ENCODE data around the gene BMS1.
"Not testable (repeated sequence)": the region's sequence is repeated elsewhere in the genome, so short reads cannot be mapped to it uniquely, and the experiment has no call there.

The BMS1 gene

DNA sequence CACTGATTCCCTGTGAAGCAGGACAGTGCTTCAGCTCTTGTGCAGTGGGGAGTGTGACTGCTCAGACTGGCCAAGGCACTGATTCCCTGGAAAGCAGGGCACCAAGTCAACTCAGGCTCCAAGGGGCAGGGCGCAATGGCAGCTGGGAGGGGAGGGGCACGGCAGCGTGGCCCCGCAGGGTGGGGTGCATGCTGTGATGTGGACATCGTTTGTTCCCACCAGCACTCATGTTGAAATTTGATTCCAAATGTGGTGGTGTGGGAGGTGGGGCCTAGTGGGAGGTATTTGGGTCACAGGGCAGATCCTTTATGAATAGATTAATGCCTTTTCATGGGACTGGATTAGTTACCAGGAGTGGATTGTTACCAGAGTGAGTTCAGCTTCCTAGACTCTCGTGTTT, 44.2 kb downstream of the BMS1 start:
- H3K36me3 Mint-ChIP-seq (ENCODE audit: low read depth) = peaks cover 82% of the 10 kb centered on the region
- H3K9me3 Mint-ChIP-seq; H3K27me3 Mint-ChIP-seq; H3K27ac Mint-ChIP-seq; H3K4me1 Mint-ChIP-seq (ENCODE audit: low read depth); H3K4me3 Mint-ChIP-seq: not testable (repeated sequence)

GRCh38 chr10:42827201-42827600, 44.6 kb downstream of the BMS1 start:
- no peaks in the 10 kb centered on the region for H3K4me1 Mint-ChIP-seq (ENCODE audit: low read depth)
- H3K4me3 Mint-ChIP-seq = no peak overlapping the region
- no peaks in the 10 kb centered on the region for H3K27me3 Mint-ChIP-seq
- H3K27ac Mint-ChIP-seq = no peak overlapping the region
- H3K36me3 Mint-ChIP-seq (ENCODE audit: low read depth) = peaks cover 85% of the 10 kb centered on the region
- H3K9me3 Mint-ChIP-seq = no peaks in the 10 kb centered on the region

- not testable (repeated sequence) for H3K4me3 Mint-ChIP-seq; H3K27me3 Mint-ChIP-seq; H3K4me1 Mint-ChIP-seq (ENCODE audit: low read depth); H3K9me3 Mint-ChIP-seq; H3K27ac Mint-ChIP-seq
- H3K36me3 Mint-ChIP-seq (ENCODE audit: low read depth) = peaks cover 74% of the 10 kb centered on the region
These were observed 45.8 kb downstream of the BMS1 start for GRCh38 chr10:42828391-42828790.

DNA sequence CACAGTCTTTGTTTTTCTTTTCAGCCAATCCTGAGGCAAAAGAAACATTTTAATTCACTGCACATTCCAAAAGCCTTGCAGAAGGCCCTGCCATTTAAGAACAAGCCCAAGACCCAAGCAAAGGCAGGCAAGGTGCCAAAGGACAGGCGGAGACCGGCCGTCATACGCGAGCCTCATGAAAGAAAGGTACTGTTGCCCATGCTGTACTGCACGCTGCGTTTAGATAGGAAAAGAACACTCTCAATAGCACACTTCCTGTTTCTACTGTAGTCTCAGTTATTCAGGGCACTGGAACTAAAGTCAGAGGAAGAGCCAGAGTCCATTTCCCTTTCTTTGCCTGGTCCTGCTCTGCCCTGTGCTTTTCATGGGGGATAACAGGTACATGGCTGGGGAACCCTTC, 47.6 kb downstream of the BMS1 start:
- Mint-ChIP-seq H3K4me3 (no peak overlapping the region), H3K36me3 (ENCODE audit: low read depth) (peaks cover 55% of the 10 kb centered on the region), H3K9me3 (no peaks in the 10 kb centered on the region), H3K27me3 (no peaks in the 10 kb centered on the region), H3K27ac (no peak overlapping the region), H3K4me1 (ENCODE audit: low read depth) (no peaks in the 10 kb centered on the region)

DNA sequence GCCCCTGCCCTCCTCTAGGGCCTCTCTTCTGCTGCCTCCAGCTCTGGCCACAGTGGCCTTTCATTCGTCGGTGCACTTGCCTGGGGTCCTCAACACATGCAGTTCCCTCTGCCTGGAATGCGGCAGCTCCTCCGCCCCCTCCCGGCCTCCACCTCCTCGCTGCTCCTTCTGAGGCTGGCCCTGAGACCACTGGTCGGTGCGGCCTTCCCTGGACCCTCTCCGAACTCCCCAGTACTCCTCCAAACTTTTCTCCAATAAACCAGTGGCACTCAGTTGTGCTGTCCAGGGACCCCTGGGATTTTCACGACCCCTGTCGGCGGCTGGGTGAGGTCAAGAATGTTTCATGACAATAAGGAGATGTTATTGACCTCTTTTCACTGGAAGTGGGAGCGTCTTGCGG, 53.5 kb downstream of the BMS1 start:
- peaks cover 11% of the 10 kb centered on the region for H3K36me3 Mint-ChIP-seq (ENCODE audit: low read depth)
- no peaks in the 10 kb centered on the region for H3K9me3 Mint-ChIP-seq
- H3K4me3 Mint-ChIP-seq = no peak overlapping the region
- no peak overlapping the region for H3K27ac Mint-ChIP-seq
- no peaks in the 10 kb centered on the region for H3K4me1 Mint-ChIP-seq (ENCODE audit: low read depth)
- H3K27me3 Mint-ChIP-seq = peaks cover 31% of the 10 kb centered on the region

- Mint-ChIP-seq H3K27ac (no peak overlapping the region), H3K27me3 (peaks cover 31% of the 10 kb centered on the region), H3K4me3 (no peak overlapping the region), H3K4me1 (ENCODE audit: low read depth) (no peaks in the 10 kb centered on the region), H3K36me3 (ENCODE audit: low read depth) (peaks cover 2% of the 10 kb centered on the region), H3K9me3 (no peaks in the 10 kb centered on the region)
These were observed 54.3 kb downstream of the BMS1 start for GRCh38 chr10:42836771-42837468.

DNA sequence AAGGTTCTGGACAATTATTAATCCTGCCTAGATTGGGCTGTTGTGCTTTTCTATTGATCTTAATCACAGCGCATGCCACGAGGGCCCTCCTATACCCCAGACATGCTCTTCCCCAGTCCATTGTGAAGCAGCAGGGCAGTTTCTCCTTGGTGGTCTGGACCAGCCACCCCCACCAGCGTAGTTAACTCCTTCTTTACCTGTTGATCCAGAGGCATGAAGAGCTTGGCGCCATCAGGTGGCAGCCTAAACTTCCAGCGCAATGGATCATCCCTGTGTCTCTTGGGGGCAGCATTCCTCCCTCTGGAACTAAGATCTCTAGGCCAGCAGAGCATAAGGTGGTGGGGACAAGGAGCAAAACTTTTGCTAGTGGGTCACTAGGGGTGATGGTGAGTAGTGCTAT, 62.2 kb downstream of the BMS1 start:
- not testable (repeated sequence) for H3K4me3 Mint-ChIP-seq; H3K4me1 Mint-ChIP-seq (ENCODE audit: low read depth); H3K36me3 Mint-ChIP-seq (ENCODE audit: low read depth); H3K9me3 Mint-ChIP-seq; H3K27ac Mint-ChIP-seq
- H3K27me3 Mint-ChIP-seq = peaks cover 17% of the 10 kb centered on the region

GRCh38 chr10:42847261-42847660, 64.7 kb downstream of the BMS1 start:
- H3K36me3 Mint-ChIP-seq (ENCODE audit: low read depth); H3K27ac Mint-ChIP-seq; H3K4me3 Mint-ChIP-seq; H3K27me3 Mint-ChIP-seq; H3K9me3 Mint-ChIP-seq; H3K4me1 Mint-ChIP-seq (ENCODE audit: low read depth): not testable (repeated sequence)

DNA sequence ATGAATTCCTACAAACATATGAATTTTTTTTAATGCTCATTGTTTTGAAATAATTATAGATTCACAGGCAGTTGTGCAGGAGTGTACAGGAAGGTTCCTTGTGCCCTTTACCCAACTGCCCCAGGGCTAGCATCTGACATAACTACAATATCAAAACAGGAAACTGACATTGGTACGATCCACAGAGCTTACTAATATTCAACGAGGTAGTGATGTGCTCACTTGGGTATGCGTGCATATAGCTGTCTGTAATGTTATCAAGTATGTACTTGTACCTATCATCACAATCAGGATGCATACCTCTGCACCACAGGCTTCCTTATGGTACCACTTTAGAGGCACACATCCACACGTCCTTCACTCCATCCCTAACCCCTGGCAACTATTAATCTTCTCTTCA, 68.3 kb downstream of the BMS1 start:
- Mint-ChIP-seq H3K36me3 (ENCODE audit: low read depth) (no peaks in the 10 kb centered on the region), H3K9me3 (no peaks in the 10 kb centered on the region), H3K4me1 (ENCODE audit: low read depth) (no peaks in the 10 kb centered on the region), H3K27ac (no peak overlapping the region), H3K4me3 (no peak overlapping the region), H3K27me3 (peaks cover 24% of the 10 kb centered on the region)

GRCh38 chr10:42859256-42859655, 76.7 kb downstream of the BMS1 start:
- no peaks in the 10 kb centered on the region for H3K9me3 Mint-ChIP-seq
- no peaks in the 10 kb centered on the region for H3K36me3 Mint-ChIP-seq (ENCODE audit: low read depth)
- no peak overlapping the region for H3K4me3 Mint-ChIP-seq
- H3K4me1 Mint-ChIP-seq (ENCODE audit: low read depth) = no peaks in the 10 kb centered on the region
- H3K27ac Mint-ChIP-seq = no peak overlapping the region
- H3K27me3 Mint-ChIP-seq = peaks cover 31% of the 10 kb centered on the region

GRCh38 chr10:42860016-42860415, 77.4 kb downstream of the BMS1 start:
- peaks cover 33% of the 10 kb centered on the region for H3K27me3 Mint-ChIP-seq
- not testable (repeated sequence) for H3K4me3 Mint-ChIP-seq

GRCh38 chr10:42862801-42863200, 80.2 kb downstream of the BMS1 start:
- H3K9me3 Mint-ChIP-seq; H3K27ac Mint-ChIP-seq; H3K4me1 Mint-ChIP-seq (ENCODE audit: low read depth); H3K36me3 Mint-ChIP-seq (ENCODE audit: low read depth); H3K4me3 Mint-ChIP-seq: not testable (repeated sequence)
- peaks cover 33% of the 10 kb centered on the region for H3K27me3 Mint-ChIP-seq

More at GRCh38 chr10:42860016-42860415, 77.4 kb downstream of the BMS1 start:
- H3K27ac Mint-ChIP-seq; H3K36me3 Mint-ChIP-seq (ENCODE audit: low read depth); H3K4me1 Mint-ChIP-seq (ENCODE audit: low read depth); H3K9me3 Mint-ChIP-seq: not testable (repeated sequence)

DNA sequence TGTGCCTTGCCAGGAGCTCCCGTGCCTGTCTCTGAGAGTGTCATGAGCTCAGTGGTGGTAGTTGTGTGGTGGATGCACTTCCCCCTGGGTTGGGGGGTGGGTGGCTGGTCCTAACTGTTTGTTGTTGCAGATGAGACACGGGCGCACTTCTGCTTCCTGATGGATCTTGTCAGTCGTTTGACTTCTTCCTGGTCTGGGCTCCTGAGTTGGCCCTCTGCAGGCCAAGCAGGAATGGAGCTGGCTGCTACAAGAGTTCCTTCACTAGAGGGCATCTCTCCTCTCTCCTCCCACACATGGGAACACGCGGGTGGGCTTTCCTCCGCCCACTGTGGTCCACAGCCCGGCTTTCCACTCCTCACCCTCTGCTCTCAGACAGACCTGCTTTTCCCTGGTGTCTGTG, 82.0 kb downstream of the BMS1 start:
- Mint-ChIP-seq H3K27me3 (peaks cover 28% of the 10 kb centered on the region), H3K4me3 (no peak overlapping the region)

GRCh38 chr10:42865716-42866114, 83.1 kb downstream of the BMS1 start:
- H3K9me3 Mint-ChIP-seq = no peaks in the 10 kb centered on the region
- no peak overlapping the region for H3K27ac Mint-ChIP-seq
- peaks cover 3% of the 10 kb centered on the region for H3K4me1 Mint-ChIP-seq (ENCODE audit: low read depth)
- H3K27me3 Mint-ChIP-seq = peaks cover 26% of the 10 kb centered on the region
- H3K36me3 Mint-ChIP-seq (ENCODE audit: low read depth) = no peaks in the 10 kb centered on the region
- H3K4me3 Mint-ChIP-seq = no peak overlapping the region

More for the DNA sequence above, 82.0 kb downstream of the BMS1 start:
- H3K27ac Mint-ChIP-seq = no peak overlapping the region
- H3K9me3 Mint-ChIP-seq = no peaks in the 10 kb centered on the region
- no peaks in the 10 kb centered on the region for H3K36me3 Mint-ChIP-seq (ENCODE audit: low read depth)
- H3K4me1 Mint-ChIP-seq (ENCODE audit: low read depth) = peaks cover 3% of the 10 kb centered on the region

GRCh38 chr10:42866115-42866995, 83.8 kb downstream of the BMS1 start:
- H3K27ac Mint-ChIP-seq = no peak overlapping the region
- peaks cover 26% of the 10 kb centered on the region for H3K27me3 Mint-ChIP-seq
- H3K4me1 Mint-ChIP-seq (ENCODE audit: low read depth) = peaks cover 3% of the 10 kb centered on the region
- no peaks in the 10 kb centered on the region for H3K9me3 Mint-ChIP-seq
- peak overlapping the region; percentile 10 for H3K4me3 Mint-ChIP-seq
- H3K36me3 Mint-ChIP-seq (ENCODE audit: low read depth) = no peaks in the 10 kb centered on the region
